IMR-90 (cell line): Measurements from ENCODE around the gene TMPRSS9. TPM values are rescaled to one million over a fixed set of nuclear protein-coding genes. Genes with fewer than 3 reads are reported as not detected.

Experiments used
- ATAC-seq: fragments of 200-7000 bp; cut with Tn5 transposase; 2 replicates; pipeline ENCODE4 v1.9.1; 2020; ENCODE audit warnings: low read depth, mild to moderate bottlenecking, moderate library complexity
- BruUV-seq: library from RNA; stranded (reverse); fragments of 400-500 nt; replicated peaks from 2 replicates; lab custom pipeline; 2021; lab: Mats Ljungman, UMichigan
- CTCF ChIA-PET: fragments of 300-600 bp; formaldehyde crosslinking; extraction: SDS; loops from one replicate; lab custom pipeline; 2021; ENCODE audit warnings: antibody characterized with exemption; lab: Yijun Ruan, JAX
- POLR2A ChIA-PET: fragments of 300-600 bp; sonication (Branson Sonifier 250); formaldehyde crosslinking; loops from one replicate; lab custom pipeline; 2022; ENCODE audit warnings: antibody characterized with exemption; ENCODE audit not compliant: unreplicated experiment; lab: Charles Lee
- DNase-seq: peaks from one replicate; pipeline ENCODE4 v3.0.0; 2013
- H2AFZ ChIP-seq: replicated peaks from 2 replicates; pipeline ENCODE3; 2013; ENCODE audit warnings: low read length, mild to moderate bottlenecking; ENCODE audit not compliant: poor library complexity
- H2AK5ac ChIP-seq: 2 replicates; pipeline ENCODE4 v1.6.1; 2013; ENCODE audit warnings: low read depth, low read length, inconsistent platforms
- H2AK9ac ChIP-seq: replicated peaks from 2 replicates; pipeline ENCODE3; 2013; ENCODE audit warnings: mild to moderate bottlenecking, low read depth, low read length, moderate library complexity; ENCODE audit not compliant: poor library complexity
- H2BK120ac ChIP-seq: 2 replicates; pipeline ENCODE4 v1.6.1; 2013; ENCODE audit warnings: low read depth, low read length, inconsistent platforms
- H2BK15ac ChIP-seq: 3 replicates; pipeline ENCODE4 v1.6.1; 2013; ENCODE audit warnings: low read depth, low read length, inconsistent platforms
- H2BK20ac ChIP-seq: 2 replicates; pipeline ENCODE4 v1.6.1; 2013; ENCODE audit warnings: low read depth, mild to moderate bottlenecking, inconsistent platforms, low read length, moderate library complexity
- H2BK5ac ChIP-seq: 2 replicates; pipeline ENCODE4 v1.6.1; 2013; ENCODE audit warnings: mild to moderate bottlenecking, low read depth, low read length, inconsistent platforms; ENCODE audit not compliant: poor library complexity, severe bottlenecking
- H3K14ac ChIP-seq: replicated peaks from 2 replicates; pipeline ENCODE4 v1.6.1; 2013; ENCODE audit warnings: low read depth, low read length, inconsistent platforms
- H3K18ac ChIP-seq: 2 replicates; pipeline ENCODE4 v1.6.1; 2013; ENCODE audit warnings: low read depth, low read length, control low read depth
- H3K23ac ChIP-seq: 2 replicates; pipeline ENCODE4 v1.6.1; 2013; ENCODE audit warnings: low read depth, low read length, inconsistent platforms
- H3K27ac ChIP-seq: 2 replicates; pipeline ENCODE4 v1.5.1; 2013; ENCODE audit warnings: mild to moderate bottlenecking, control low read depth, low read length; ENCODE audit not compliant: insufficient read depth
- H3K27me3 ChIP-seq: 2 replicates; pipeline ENCODE4 v1.6.1; 2013; ENCODE audit warnings: low read length; ENCODE audit not compliant: control insufficient read depth, insufficient read depth
- H3K36me3 ChIP-seq: 2 replicates; pipeline ENCODE4 v1.6.1; 2013; ENCODE audit warnings: low read length, mixed read lengths; ENCODE audit not compliant: control insufficient read depth, insufficient read depth
- H3K4ac ChIP-seq: 2 replicates; pipeline ENCODE4 v1.6.1; 2013; ENCODE audit warnings: low read depth, low read length, inconsistent platforms
- H3K4me1 ChIP-seq: 2 replicates; pipeline ENCODE4 v1.6.1; 2013; ENCODE audit warnings: low read length, mixed read lengths; ENCODE audit not compliant: control insufficient read depth, insufficient read depth
- H3K4me2 ChIP-seq: 2 replicates; pipeline ENCODE4 v1.6.1; 2013; ENCODE audit warnings: low read depth, mild to moderate bottlenecking, control low read depth, low read length, moderate library complexity
- H3K4me3 ChIP-seq: 2 replicates; pipeline ENCODE4 v1.5.1; 2013; ENCODE audit warnings: low read depth, mild to moderate bottlenecking, control low read depth, low read length, moderate library complexity; ENCODE audit not compliant: insufficient read depth
- H3K56ac ChIP-seq: 2 replicates; pipeline ENCODE4 v1.6.1; 2013; ENCODE audit warnings: low read length, inconsistent platforms; ENCODE audit not compliant: insufficient read depth; ENCODE audit errors: extremely low read depth
- H3K79me1 ChIP-seq, 2 experiments: 2 replicates each; pipeline ENCODE4 v1.6.1; 2013; ENCODE audit warnings: low read length in 2 of 2, inconsistent platforms in 1 of 2, low read depth in 1 of 2
- H3K9ac ChIP-seq: 2 replicates; pipeline ENCODE4 v1.6.1; 2013; ENCODE audit warnings: low read depth, low read length, control low read depth
- H3K9me1 ChIP-seq: 2 replicates; pipeline ENCODE4 v1.6.1; 2013; ENCODE audit warnings: low read length, inconsistent platforms; ENCODE audit not compliant: insufficient read depth
- H3K9me3 ChIP-seq: 2 replicates; pipeline ENCODE4 v1.6.1; 2013; ENCODE audit warnings: low read length; ENCODE audit not compliant: control insufficient read depth, insufficient read depth
- H4K20me1 ChIP-seq: 2 replicates; pipeline ENCODE4 v1.6.1; 2013; ENCODE audit warnings: low read length, inconsistent platforms; ENCODE audit not compliant: insufficient read depth
- H4K5ac ChIP-seq: 2 replicates; pipeline ENCODE4 v1.6.1; 2013; ENCODE audit warnings: mild to moderate bottlenecking, low read depth, low read length, control low read depth
- H4K8ac ChIP-seq, 2 experiments: 2 replicates each; pipeline ENCODE4 v1.6.1; 2013; ENCODE audit warnings: low read depth in 2 of 2, low read length in 2 of 2, control low read depth in 1 of 2, inconsistent platforms in 1 of 2
- H4K91ac ChIP-seq: 2 replicates; pipeline ENCODE4 v1.6.1; 2013; ENCODE audit warnings: low read depth, low read length, inconsistent platforms; ENCODE audit not compliant: insufficient read depth
- CEBPB ChIP-seq: IDR thresholded peaks from 2 replicates; pipeline ENCODE4 v1.6.1; 2012; ENCODE audit warnings: low read depth, low read length, improper control_type of control experiment
- CHD1 ChIP-seq: IDR thresholded peaks from 2 replicates; pipeline ENCODE4 v1.6.1; 2012; ENCODE audit warnings: low read depth, low read length, improper control_type of control experiment
- MAFK ChIP-seq: IDR thresholded peaks from 2 replicates; pipeline ENCODE4 v1.6.1; 2012; ENCODE audit warnings: low read depth, low read length, improper control_type of control experiment
- MAZ ChIP-seq: IDR thresholded peaks from 2 replicates; pipeline ENCODE4 v1.6.1; 2012; ENCODE audit warnings: low read depth, mild to moderate bottlenecking, low read length, improper control_type of control experiment, moderate library complexity, borderline replicate concordance
- MXI1 ChIP-seq: IDR thresholded peaks from 2 replicates; pipeline ENCODE4 v1.6.1; 2012; ENCODE audit warnings: low read depth, mild to moderate bottlenecking, low read length, moderate library complexity, borderline replicate concordance
- NFE2L2 ChIP-seq: fragments of 150-350 bp; IDR thresholded peaks from 2 replicates; pipeline ENCODE4 v1.6.1; 2016; ENCODE audit warnings: low read depth, mild to moderate bottlenecking, low read length
- POLR2A ChIP-seq: IDR thresholded peaks from 2 replicates; pipeline ENCODE4 v1.6.1; 2012; ENCODE audit warnings: mild to moderate bottlenecking, low read depth, low read length
- RAD21 ChIP-seq: IDR thresholded peaks from 2 replicates; pipeline ENCODE4 v1.6.1; 2012; ENCODE audit warnings: low read length, improper control_type of control experiment
- RCOR1 ChIP-seq: IDR thresholded peaks from 2 replicates; pipeline ENCODE4 v1.6.1; 2012; ENCODE audit warnings: mild to moderate bottlenecking, low read length, improper control_type of control experiment; ENCODE audit not compliant: insufficient replicate concordance
- RFX5 ChIP-seq: IDR thresholded peaks from 2 replicates; pipeline ENCODE4 v1.8.0; 2012; ENCODE audit warnings: low read depth, mild to moderate bottlenecking, low read length, moderate library complexity
- SMC3 ChIP-seq: fragments of 150-350 bp; IDR thresholded peaks from 2 replicates; pipeline ENCODE4 v1.6.1; 2016; ENCODE audit warnings: low read depth, mild to moderate bottlenecking, antibody characterized with exemption, low read length, moderate library complexity
- WGBS, 2 experiments: methylation state at CpG; one replicate each; pipeline versions ENCODE4 v1.1.5 to v1.1.7; 2013; ENCODE audit warnings: missing lambda C conversion rate in 2 of 2; ENCODE audit not compliant: insufficient read length in 1 of 2; ENCODE audit errors: extremely low coverage in 2 of 2; 5-methylcytosine and 5-hydroxymethylcytosine counted together
- dilution Hi-C: fragments of 300-500 bp; cut with HindIII; formaldehyde crosslinking; loops from one replicate; pipeline ENCODE4 v1.14.3; 2018; ENCODE audit warnings: low sequenced_read_pairs; ENCODE audit not compliant: unreplicated experiment
- in situ Hi-C: fragments of 300-500 bp; cut with MboI; formaldehyde crosslinking; loops from 3 replicates; pipeline ENCODE4 v1.14.3; 2019; ENCODE audit warnings: low sequenced_read_pairs, inconsistent platforms, mixed read lengths
- intact Hi-C: fragments of 100-400 bp; cut with micrococcal nuclease; formaldehyde crosslinking; loops from 2 replicates; pipeline ENCODE4 v1.10.0; 2022
- polyA plus RNA-seq, 3 experiments: library from polyadenylated mRNA; depleted of rRNA; stranded (reverse); fragments of >200 nt; gene quantifications; 2 replicates each; pipeline ENCODE4 v1.2.3, GENCODE V29; 2012; ENCODE audit warnings: low replicate concordance in 1 of 3
- total RNA-seq: library from RNA; depleted of rRNA; stranded (reverse); fragments of >200 nt; gene quantifications from 2 replicates; pipeline ENCODE4 v1.2.3, GENCODE V29; 2012
- TF ChIP-seq, protein P1 (sequence below): conservative IDR thresholded peaks from 2 replicates; pipeline ENCODE4 v1.5.1; 2012; ENCODE audit warnings: mild to moderate bottlenecking, low read depth, low read length, improper control_type of control experiment

TMPRSS9 gene
- total and polyA plus RNA-seq, 2 of the 4 experiments (the other 2 are of a cell fraction) = not detected

GRCh38 chr19:2340496-2341243, 19.4 kb upstream of the TMPRSS9 start:
- ATAC-seq (no peak), DNase-seq (no peak)
- H4K8ac ChIP-seq = no peak overlapping the region
- peaks cover 30% of the 10 kb centered on the region for H3K36me3 ChIP-seq
- H2AK5ac ChIP-seq = no peak overlapping the region
- no peak overlapping the region for H2BK120ac ChIP-seq
- H3K27me3 ChIP-seq = no peaks in the 10 kb centered on the region
- no peak overlapping the region for H3K4me3 ChIP-seq
- no peak overlapping the region for H3K14ac ChIP-seq
- TF ChIP-seq, protein P1, sequence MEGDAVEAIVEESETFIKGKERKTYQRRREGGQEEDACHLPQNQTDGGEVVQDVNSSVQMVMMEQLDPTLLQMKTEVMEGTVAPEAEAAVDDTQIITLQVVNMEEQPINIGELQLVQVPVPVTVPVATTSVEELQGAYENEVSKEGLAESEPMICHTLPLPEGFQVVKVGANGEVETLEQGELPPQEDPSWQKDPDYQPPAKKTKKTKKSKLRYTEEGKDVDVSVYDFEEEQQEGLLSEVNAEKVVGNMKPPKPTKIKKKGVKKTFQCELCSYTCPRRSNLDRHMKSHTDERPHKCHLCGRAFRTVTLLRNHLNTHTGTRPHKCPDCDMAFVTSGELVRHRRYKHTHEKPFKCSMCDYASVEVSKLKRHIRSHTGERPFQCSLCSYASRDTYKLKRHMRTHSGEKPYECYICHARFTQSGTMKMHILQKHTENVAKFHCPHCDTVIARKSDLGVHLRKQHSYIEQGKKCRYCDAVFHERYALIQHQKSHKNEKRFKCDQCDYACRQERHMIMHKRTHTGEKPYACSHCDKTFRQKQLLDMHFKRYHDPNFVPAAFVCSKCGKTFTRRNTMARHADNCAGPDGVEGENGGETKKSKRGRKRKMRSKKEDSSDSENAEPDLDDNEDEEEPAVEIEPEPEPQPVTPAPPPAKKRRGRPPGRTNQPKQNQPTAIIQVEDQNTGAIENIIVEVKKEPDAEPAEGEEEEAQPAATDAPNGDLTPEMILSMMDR = no peak
- TF ChIP-seq MAZ (no peak), CHD1 (no peak), CEBPB (no peak), MAFK (no peak), RCOR1 (no peak), POLR2A (no peak), SMC3 (no peak), NFE2L2 (no peak), RAD21 (no peak), MXI1 (no peak), RFX5 (no peak)
- no peaks in the 10 kb centered on the region for H3K9me3 ChIP-seq
- peaks cover 12% of the 10 kb centered on the region for H4K20me1 ChIP-seq
- in situ Hi-C loops (no loop called here), dilution Hi-C loops (no loop called here), intact Hi-C loops (no loop called here)
- H3K4ac ChIP-seq = no peak overlapping the region
- H3K4me1 ChIP-seq = no peaks in the 10 kb centered on the region
- no TSS peak for BruUV-seq
- no peak overlapping the region for H3K18ac ChIP-seq
- ChIA-PET POLR2A (no interaction called here), CTCF (no interaction called here)
- no peak overlapping the region for H2AK9ac ChIP-seq
- no peak overlapping the region for H3K27ac ChIP-seq
- H3K79me1 ChIP-seq = peaks cover 11 to 25% of the 10 kb centered on the region in 2 experiments
- H3K4me2 ChIP-seq = no peak overlapping the region
- peaks cover 12% of the 10 kb centered on the region for H3K9me1 ChIP-seq
- no peak overlapping the region for H3K23ac ChIP-seq
- no peak overlapping the region for H4K91ac ChIP-seq
- no peak overlapping the region for H2BK20ac ChIP-seq
- no peak overlapping the region for H4K5ac ChIP-seq
- H3K9ac ChIP-seq = no peak overlapping the region
- no peak overlapping the region for H2BK5ac ChIP-seq
- no peak overlapping the region for H2BK15ac ChIP-seq
- no peak overlapping the region for H2AFZ ChIP-seq
- 85% methylated on average over 11 of the region's 38 CpGs; no CpG with 5 or more reads in 1 of the 2 experiments for WGBS, 2 experiments
- no peak overlapping the region for H3K56ac ChIP-seq
